ENCODE data around the gene KDM8.

Gene KDM8

GRCh38 chr16:27190316-27190871, 12.9 kb upstream of the KDM8 start:
- H3K4me3 ChIP-seq (ENCODE audit: low read length), result no peak overlapping the region
- no peak for TF ChIP-seq CTCF (IDR thresholded peaks at IDR 0.05; ENCODE audit: insufficient read depth, low read depth, low read length, missing control alignments)
- DNase-seq (ENCODE audit: low read depth), result no peak

GRCh38 chr16:27191352-27191924, 11.9 kb upstream of the KDM8 start:
- DNase-seq (ENCODE audit: low read depth), result no peak
- TF ChIP-seq CTCF (IDR thresholded peaks at IDR 0.05; ENCODE audit: insufficient read depth, low read depth, low read length, missing control alignments), result no peak
- no peak overlapping the region for H3K4me3 ChIP-seq (ENCODE audit: low read length)

- TF ChIP-seq CTCF (IDR thresholded peaks at IDR 0.05; ENCODE audit: insufficient read depth, low read depth, low read length, missing control alignments), result peak; percentile 26
- no peak overlapping the region for H3K4me3 ChIP-seq (ENCODE audit: low read length)
- DNase-seq (ENCODE audit: low read depth), result no peak
Observed at GRCh38 chr16:27193300-27193990, 9.9 kb upstream of the KDM8 start.

GRCh38 chr16:27195076-27195741, 8.1 kb upstream of the KDM8 start:
- DNase-seq (ENCODE audit: low read depth), result peak; percentile 93
- TF ChIP-seq CTCF (IDR thresholded peaks at IDR 0.05; ENCODE audit: insufficient read depth, low read depth, low read length, missing control alignments), result peak; percentile 42
- no peak overlapping the region for H3K4me3 ChIP-seq (ENCODE audit: low read length)

- no peak for TF ChIP-seq CTCF (IDR thresholded peaks at IDR 0.05; ENCODE audit: insufficient read depth, low read depth, low read length, missing control alignments)
- H3K4me3 ChIP-seq (ENCODE audit: low read length), result no peak overlapping the region
- no peak for DNase-seq (ENCODE audit: low read depth)
Observed at GRCh38 chr16:27195941-27196595, 7.3 kb upstream of the KDM8 start.

GRCh38 chr16:27197004-27197403, 6.3 kb upstream of the KDM8 start:
- no peak overlapping the region for H3K4me3 ChIP-seq (ENCODE audit: low read length)
- TF ChIP-seq CTCF (IDR thresholded peaks at IDR 0.05; ENCODE audit: insufficient read depth, low read depth, low read length, missing control alignments), result no peak
- no peak for DNase-seq (ENCODE audit: low read depth)
